ENCODE measurements around the gene MPIG6B. TPM values are rescaled to one million over a fixed set of nuclear protein-coding genes. Genes with fewer than 3 reads are reported as not detected.

Gene MPIG6B
- total RNA-seq, 1 donor from 2014 or later, result not detected

DNA sequence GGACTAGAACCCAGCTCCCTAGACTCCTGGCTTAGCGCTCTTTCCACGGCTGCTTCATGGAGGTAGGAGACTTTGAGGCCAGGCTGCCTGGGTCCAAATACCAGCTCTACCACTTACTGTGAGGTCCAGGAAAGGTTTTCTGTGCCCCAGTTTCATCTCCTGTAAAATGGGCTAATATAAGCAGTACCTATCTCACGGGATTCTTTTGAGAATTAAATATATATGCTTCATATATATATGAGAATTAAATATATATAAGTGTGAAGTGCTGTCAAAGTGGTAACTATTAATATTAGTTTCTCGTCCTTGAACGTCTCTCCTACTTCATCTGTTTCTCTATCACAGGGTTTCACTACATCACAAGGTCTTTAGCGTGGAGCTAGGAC lies 32.1 kb upstream of the MPIG6B start:
- Mint-ChIP-seq H3K27ac (ENCODE audit: unreplicated experiment) (no peak overlapping the region), H3K36me3 (ENCODE audit: low read depth, unreplicated experiment) (peaks cover 21% of the 10 kb centered on the region), H3K4me1 (ENCODE audit: unreplicated experiment) (peaks cover 15% of the 10 kb centered on the region), H3K4me3 (ENCODE audit: unreplicated experiment) (no peak overlapping the region), H3K9me3 (ENCODE audit: unreplicated experiment) (no peaks in the 10 kb centered on the region), H3K27me3 (ENCODE audit: unreplicated experiment) (peaks cover 6% of the 10 kb centered on the region)
- TF ChIP-seq, protein P1, sequence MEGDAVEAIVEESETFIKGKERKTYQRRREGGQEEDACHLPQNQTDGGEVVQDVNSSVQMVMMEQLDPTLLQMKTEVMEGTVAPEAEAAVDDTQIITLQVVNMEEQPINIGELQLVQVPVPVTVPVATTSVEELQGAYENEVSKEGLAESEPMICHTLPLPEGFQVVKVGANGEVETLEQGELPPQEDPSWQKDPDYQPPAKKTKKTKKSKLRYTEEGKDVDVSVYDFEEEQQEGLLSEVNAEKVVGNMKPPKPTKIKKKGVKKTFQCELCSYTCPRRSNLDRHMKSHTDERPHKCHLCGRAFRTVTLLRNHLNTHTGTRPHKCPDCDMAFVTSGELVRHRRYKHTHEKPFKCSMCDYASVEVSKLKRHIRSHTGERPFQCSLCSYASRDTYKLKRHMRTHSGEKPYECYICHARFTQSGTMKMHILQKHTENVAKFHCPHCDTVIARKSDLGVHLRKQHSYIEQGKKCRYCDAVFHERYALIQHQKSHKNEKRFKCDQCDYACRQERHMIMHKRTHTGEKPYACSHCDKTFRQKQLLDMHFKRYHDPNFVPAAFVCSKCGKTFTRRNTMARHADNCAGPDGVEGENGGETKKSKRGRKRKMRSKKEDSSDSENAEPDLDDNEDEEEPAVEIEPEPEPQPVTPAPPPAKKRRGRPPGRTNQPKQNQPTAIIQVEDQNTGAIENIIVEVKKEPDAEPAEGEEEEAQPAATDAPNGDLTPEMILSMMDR (IDR thresholded peaks at IDR 0.05; ENCODE audit: unreplicated experiment), result no peak
- DNase-seq (ENCODE audit: low spot score), result no peak

DNA sequence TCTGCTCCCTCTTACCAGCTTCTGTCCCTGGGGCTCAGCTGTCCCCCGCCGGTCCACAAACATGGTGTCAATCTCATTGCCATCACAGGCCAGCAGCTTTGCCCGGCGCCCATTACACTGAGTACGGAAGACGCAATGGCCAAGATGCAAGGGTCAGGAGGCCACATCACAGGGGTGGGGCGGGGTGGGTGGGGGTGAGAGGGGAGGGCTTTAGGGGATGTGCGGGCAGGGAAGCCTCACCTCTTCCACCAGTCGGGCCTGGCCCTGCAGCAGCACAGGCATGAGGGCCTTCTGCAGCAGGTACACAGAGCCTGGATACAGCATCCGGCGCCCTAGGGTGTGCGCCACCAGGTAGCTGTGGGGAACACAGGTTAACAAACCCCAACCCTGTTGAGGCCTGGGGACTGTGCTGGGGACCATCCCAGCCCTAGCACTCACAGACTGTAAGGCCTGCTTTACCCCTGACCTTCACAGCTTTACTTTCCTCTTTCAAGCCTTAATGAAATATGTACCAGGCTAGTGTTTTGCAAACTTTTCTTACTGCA lies 31.5 kb upstream of the MPIG6B start:
- Mint-ChIP-seq H3K9me3 (ENCODE audit: unreplicated experiment) (no peaks in the 10 kb centered on the region), H3K36me3 (ENCODE audit: low read depth, unreplicated experiment) (peaks cover 16% of the 10 kb centered on the region), H3K27me3 (ENCODE audit: unreplicated experiment) (peaks cover 6% of the 10 kb centered on the region), H3K4me3 (ENCODE audit: unreplicated experiment) (no peak overlapping the region), H3K4me1 (ENCODE audit: unreplicated experiment) (peaks cover 15% of the 10 kb centered on the region), H3K27ac (ENCODE audit: unreplicated experiment) (no peak overlapping the region)
- TF ChIP-seq, protein P1 (IDR thresholded peaks at IDR 0.05; ENCODE audit: unreplicated experiment), result no peak
- DNase-seq (ENCODE audit: low spot score), result no peak

DNA sequence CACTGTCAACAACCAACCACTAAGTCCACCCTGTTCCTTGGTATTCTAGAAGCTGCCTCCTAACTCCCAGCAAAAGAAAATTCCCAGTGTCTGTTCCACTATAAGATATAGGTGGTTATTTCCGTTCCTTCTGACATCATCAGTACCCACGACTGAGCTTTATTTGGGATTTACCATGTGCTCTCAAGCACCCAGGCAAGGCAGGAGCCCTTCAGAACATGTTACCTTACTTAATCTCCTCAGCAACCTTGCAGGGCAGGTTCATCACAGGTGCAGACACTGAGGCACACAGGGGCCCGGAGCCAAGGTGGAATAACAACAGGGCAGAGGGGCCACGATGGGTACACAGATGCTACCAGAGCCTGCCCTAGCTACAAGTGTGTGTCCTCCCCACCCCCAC lies 30.8 kb upstream of the MPIG6B start:
- TF ChIP-seq, protein P1 (IDR thresholded peaks at IDR 0.05; ENCODE audit: unreplicated experiment), result no peak
- no peak overlapping the region for H3K27ac Mint-ChIP-seq (ENCODE audit: unreplicated experiment)
- H3K4me1 Mint-ChIP-seq (ENCODE audit: unreplicated experiment), result peaks cover 21% of the 10 kb centered on the region
- H3K4me3 Mint-ChIP-seq (ENCODE audit: unreplicated experiment), result no peak overlapping the region
- H3K9me3 Mint-ChIP-seq (ENCODE audit: unreplicated experiment), result no peaks in the 10 kb centered on the region
- H3K36me3 Mint-ChIP-seq (ENCODE audit: low read depth, unreplicated experiment), result peaks cover 16% of the 10 kb centered on the region
- DNase-seq (ENCODE audit: low spot score), result no peak
- H3K27me3 Mint-ChIP-seq (ENCODE audit: unreplicated experiment), result peaks cover 4% of the 10 kb centered on the region

DNA sequence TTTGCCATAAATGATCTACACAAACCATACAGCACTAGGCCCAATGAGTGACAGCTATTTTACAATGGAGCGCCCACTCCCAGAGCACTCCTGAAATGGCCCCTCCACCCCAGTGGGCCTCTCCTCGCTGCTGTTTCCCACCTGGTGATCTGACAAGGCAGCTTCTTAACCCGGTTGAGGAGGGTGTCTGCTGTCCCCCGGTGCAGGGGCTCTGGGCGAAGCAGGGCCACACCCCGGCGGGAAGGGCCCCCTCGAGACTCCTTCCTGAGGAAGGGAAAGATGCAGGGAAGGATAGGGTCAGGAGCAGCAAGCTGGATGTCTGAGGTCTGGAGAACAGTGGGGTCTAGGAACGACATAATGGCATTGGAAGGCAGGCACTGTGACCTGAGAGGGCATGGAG lies 30.3 kb upstream of the MPIG6B start:
- peaks cover 3% of the 10 kb centered on the region for H3K27me3 Mint-ChIP-seq (ENCODE audit: unreplicated experiment)
- no peak for DNase-seq (ENCODE audit: low spot score)
- no peaks in the 10 kb centered on the region for H3K9me3 Mint-ChIP-seq (ENCODE audit: unreplicated experiment)
- peaks cover 26% of the 10 kb centered on the region for H3K4me1 Mint-ChIP-seq (ENCODE audit: unreplicated experiment)
- H3K36me3 Mint-ChIP-seq (ENCODE audit: low read depth, unreplicated experiment), result peaks cover 16% of the 10 kb centered on the region
- TF ChIP-seq, protein P1 (IDR thresholded peaks at IDR 0.05; ENCODE audit: unreplicated experiment), result no peak
- no peak overlapping the region for H3K4me3 Mint-ChIP-seq (ENCODE audit: unreplicated experiment)
- H3K27ac Mint-ChIP-seq (ENCODE audit: unreplicated experiment), result no peak overlapping the region

DNA sequence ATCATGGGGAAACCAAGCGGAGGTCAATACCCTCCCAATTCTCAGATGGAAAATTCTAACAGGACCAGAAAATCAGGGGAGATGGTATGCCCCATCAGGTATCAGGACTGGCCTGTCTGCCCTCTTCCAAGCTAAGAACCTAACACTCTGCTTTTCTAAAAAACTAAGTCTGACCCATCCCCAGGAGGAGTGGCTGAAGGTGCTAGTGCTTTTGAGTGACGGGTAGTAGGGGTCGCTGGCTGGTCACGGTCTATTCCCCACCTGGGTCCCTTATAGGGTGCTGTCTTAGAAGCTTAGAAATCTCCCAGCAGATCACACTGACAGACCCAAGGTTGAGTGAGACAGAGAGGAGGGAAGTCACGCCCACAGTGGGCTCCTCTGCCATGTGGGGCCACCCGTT lies 29.6 kb upstream of the MPIG6B start:
- Mint-ChIP-seq H3K36me3 (ENCODE audit: low read depth, unreplicated experiment) (peaks cover 16% of the 10 kb centered on the region), H3K27ac (ENCODE audit: unreplicated experiment) (no peak overlapping the region)
- DNase-seq (ENCODE audit: low spot score), result no peak

More for the DNA sequence above, 29.6 kb upstream of the MPIG6B start:
- peaks cover 29% of the 10 kb centered on the region for H3K4me1 Mint-ChIP-seq (ENCODE audit: unreplicated experiment)
- H3K9me3 Mint-ChIP-seq (ENCODE audit: unreplicated experiment), result no peaks in the 10 kb centered on the region
- TF ChIP-seq, protein P1 (IDR thresholded peaks at IDR 0.05; ENCODE audit: unreplicated experiment), result no peak
- H3K4me3 Mint-ChIP-seq (ENCODE audit: unreplicated experiment), result no peak overlapping the region
- peaks cover 3% of the 10 kb centered on the region for H3K27me3 Mint-ChIP-seq (ENCODE audit: unreplicated experiment)

Measured in endothelial cell (in vitro differentiated cells).